ENCODE measurements around the gene ACOT6. TPM values are rescaled to one million over a fixed set of nuclear protein-coding genes. Genes with fewer than 3 reads are reported as not detected.
"Not testable (repeated sequence)": the region's sequence is repeated elsewhere in the genome, so short reads cannot be mapped to it uniquely, and the experiment has no call there.

The ACOT6 gene
- polyA plus RNA-seq, 1 experiment: not detected

- POLR2A ChIA-PET: no interaction called here
- DNase-seq (ENCODE audit: low read depth): no peak
- CTCF ChIA-PET: interaction anchor here (1.5 kb wide), 1 partner anchor 19 kb away, joined by 6 read pairs; the partner anchor contains the start of gene ACOT2
- no peak overlapping the region for H3K4me3 ChIP-seq (ENCODE audit: low read depth, low read length)
- no peak for TF ChIP-seq CTCF (IDR thresholded peaks at IDR 0.05; ENCODE audit: insufficient read depth, low read depth, low read length)
- H3K27me3 ChIP-seq (ENCODE audit: control insufficient read depth, insufficient read depth, low read length): peaks cover 1% of the 10 kb centered on the region; the same call in 1 of the 2 replicates
- no peaks in the 10 kb centered on the region for H3K36me3 ChIP-seq (ENCODE audit: control insufficient read depth, insufficient read depth, low read length)
Observed at GRCh38 chr14:73588695-73589094, 23.6 kb upstream of the ACOT6 start.

GRCh38 chr14:73589116-73589515, 23.2 kb upstream of the ACOT6 start:
- CTCF ChIA-PET: interaction anchor here (1.1 to 1.5 kb wide), 2 partner anchors 15 to 19 kb away, joined by 3 to 6 read pairs; partner anchors contain the start of gene ACOT2

GRCh38 chr14:73590673-73591004, 21.7 kb upstream of the ACOT6 start:
- POLR2A ChIA-PET; DNase-seq (ENCODE audit: low read depth); H3K27me3 ChIP-seq (ENCODE audit: control insufficient read depth, insufficient read depth, low read length); H3K4me3 ChIP-seq (ENCODE audit: low read depth, low read length); H3K36me3 ChIP-seq (ENCODE audit: control insufficient read depth, insufficient read depth, low read length): not testable (repeated sequence)
- CTCF ChIA-PET: interaction anchor here (1.2 kb wide), 1 partner anchor 16 kb away, joined by 3 read pairs; no protein-coding TSS in a partner anchor

More at GRCh38 chr14:73589116-73589515, 23.2 kb upstream of the ACOT6 start:
- Histone ChIP-seq H3K27me3 (ENCODE audit: control insufficient read depth, insufficient read depth, low read length) (peaks cover 1% of the 10 kb centered on the region; the same call in 1 of the 2 replicates), H3K4me3 (ENCODE audit: low read depth, low read length) (no peak overlapping the region), H3K36me3 (ENCODE audit: control insufficient read depth, insufficient read depth, low read length) (no peaks in the 10 kb centered on the region)
- POLR2A ChIA-PET: no interaction called here
- DNase-seq (ENCODE audit: low read depth): no peak
- no peak for TF ChIP-seq CTCF (IDR thresholded peaks at IDR 0.05; ENCODE audit: insufficient read depth, low read depth, low read length)

GRCh38 chr14:73591690-73592449, 20.4 kb upstream of the ACOT6 start, which contains the start of gene ACOT4:
Gene ACOT4, plus strand, starts transcription at chr14:73591873. Its CDS starts 87 bp downstream, at chr14:73591960.
- DNase-seq (ENCODE audit: low read depth): no peak
- Histone ChIP-seq H3K36me3 (ENCODE audit: control insufficient read depth, insufficient read depth, low read length) (no peaks in the 10 kb centered on the region), H3K27me3 (ENCODE audit: control insufficient read depth, insufficient read depth, low read length) (peaks cover 1% of the 10 kb centered on the region; the same call in 1 of the 2 replicates), H3K4me3 (ENCODE audit: low read depth, low read length) (peak within 1 kb of the TSS; percentile 50)
- no peak for TF ChIP-seq CTCF (IDR thresholded peaks at IDR 0.05; ENCODE audit: insufficient read depth, low read depth, low read length)
- CTCF ChIA-PET: no interaction called here
- POLR2A ChIA-PET: interaction anchor here (0.6 kb wide), 1 partner anchor 13 kb away, joined by 8 read pairs; no protein-coding TSS in a partner anchor

- Histone ChIP-seq H3K4me3 (ENCODE audit: low read depth, low read length) (no peak overlapping the region), H3K27me3 (ENCODE audit: control insufficient read depth, insufficient read depth, low read length) (peaks cover 2% of the 10 kb centered on the region; the same call in 1 of the 2 replicates), H3K36me3 (ENCODE audit: control insufficient read depth, insufficient read depth, low read length) (no peaks in the 10 kb centered on the region)
- ChIA-PET POLR2A (no interaction called here), CTCF (no interaction called here)
- DNase-seq (ENCODE audit: low read depth): no peak
- TF ChIP-seq CTCF (IDR thresholded peaks at IDR 0.05; ENCODE audit: insufficient read depth, low read depth, low read length): no peak
Observed at GRCh38 chr14:73594491-73594890, 17.8 kb upstream of the ACOT6 start.

Measured in BJ (cell line).